GM12864 (cell line): ENCODE measurements around the gene TMEM120B.

Experiments
- DNase-seq: peaks from one replicate; pipeline ENCODE4 v3.0.0-alpha.2; 2011; ENCODE audit warnings: low read depth
- H3K4me3 ChIP-seq: 2 replicates; pipeline ENCODE4 v1.5.1; 2011; ENCODE audit warnings: mild to moderate bottlenecking, low read depth, low read length, control low read depth
- TF ChIP-seq, protein P1 (sequence below): IDR thresholded peaks from 2 replicates; pipeline ENCODE4 v1.5.1; 2011; ENCODE audit warnings: low read depth, mild to moderate bottlenecking, moderate library complexity, low read length, control low read depth, inconsistent platforms; ENCODE audit errors: missing control alignments

The TMEM120B gene

DNA sequence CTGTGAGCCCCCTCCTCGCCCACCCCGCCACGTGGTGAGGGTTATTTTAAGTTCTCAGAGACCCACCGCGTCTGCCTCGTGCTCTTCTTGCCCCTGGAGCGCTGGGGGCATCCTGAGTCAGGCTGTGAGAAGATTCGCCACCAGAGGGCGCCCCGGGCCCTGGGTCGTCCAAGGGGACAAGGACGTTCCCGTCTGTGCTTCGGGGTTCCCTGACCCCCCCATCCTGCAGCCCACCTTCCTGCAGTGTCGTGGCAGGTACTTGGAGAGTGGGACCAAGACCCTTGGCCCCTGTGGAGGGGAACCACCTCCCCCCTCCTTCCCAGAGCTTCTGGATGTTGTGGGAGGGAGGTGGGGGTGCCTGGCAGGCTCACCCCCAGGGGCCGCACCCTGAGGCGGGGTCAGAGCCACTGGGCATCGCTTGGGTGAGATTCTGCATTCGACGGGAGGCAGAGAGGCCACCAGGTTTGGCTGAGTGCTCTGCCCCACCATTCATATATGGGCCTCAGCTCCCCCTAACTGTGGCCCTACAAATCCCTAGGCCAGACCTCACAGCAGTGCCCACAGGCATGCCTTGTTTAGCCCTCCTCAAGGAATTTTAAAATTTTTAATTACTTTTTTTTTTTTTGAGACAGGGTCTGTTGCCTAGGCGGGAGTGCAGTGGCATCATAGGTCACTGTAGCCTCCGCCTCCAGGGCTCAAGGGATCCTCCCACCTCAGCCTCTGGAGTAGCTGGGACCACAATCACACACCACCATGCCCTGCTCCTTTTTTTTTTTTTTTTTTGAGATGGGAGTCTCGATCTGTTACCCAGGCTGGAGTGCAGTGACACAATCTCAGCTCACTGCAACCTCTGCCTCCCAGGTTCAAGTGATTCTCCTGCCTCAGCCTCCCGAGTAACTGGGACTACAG lies 63.9 kb downstream of the TMEM120B start:
- TF ChIP-seq, protein P1, sequence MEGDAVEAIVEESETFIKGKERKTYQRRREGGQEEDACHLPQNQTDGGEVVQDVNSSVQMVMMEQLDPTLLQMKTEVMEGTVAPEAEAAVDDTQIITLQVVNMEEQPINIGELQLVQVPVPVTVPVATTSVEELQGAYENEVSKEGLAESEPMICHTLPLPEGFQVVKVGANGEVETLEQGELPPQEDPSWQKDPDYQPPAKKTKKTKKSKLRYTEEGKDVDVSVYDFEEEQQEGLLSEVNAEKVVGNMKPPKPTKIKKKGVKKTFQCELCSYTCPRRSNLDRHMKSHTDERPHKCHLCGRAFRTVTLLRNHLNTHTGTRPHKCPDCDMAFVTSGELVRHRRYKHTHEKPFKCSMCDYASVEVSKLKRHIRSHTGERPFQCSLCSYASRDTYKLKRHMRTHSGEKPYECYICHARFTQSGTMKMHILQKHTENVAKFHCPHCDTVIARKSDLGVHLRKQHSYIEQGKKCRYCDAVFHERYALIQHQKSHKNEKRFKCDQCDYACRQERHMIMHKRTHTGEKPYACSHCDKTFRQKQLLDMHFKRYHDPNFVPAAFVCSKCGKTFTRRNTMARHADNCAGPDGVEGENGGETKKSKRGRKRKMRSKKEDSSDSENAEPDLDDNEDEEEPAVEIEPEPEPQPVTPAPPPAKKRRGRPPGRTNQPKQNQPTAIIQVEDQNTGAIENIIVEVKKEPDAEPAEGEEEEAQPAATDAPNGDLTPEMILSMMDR: peak; percentile 85
- no peak overlapping the region for H3K4me3 ChIP-seq
- DNase-seq: no peak

DNA sequence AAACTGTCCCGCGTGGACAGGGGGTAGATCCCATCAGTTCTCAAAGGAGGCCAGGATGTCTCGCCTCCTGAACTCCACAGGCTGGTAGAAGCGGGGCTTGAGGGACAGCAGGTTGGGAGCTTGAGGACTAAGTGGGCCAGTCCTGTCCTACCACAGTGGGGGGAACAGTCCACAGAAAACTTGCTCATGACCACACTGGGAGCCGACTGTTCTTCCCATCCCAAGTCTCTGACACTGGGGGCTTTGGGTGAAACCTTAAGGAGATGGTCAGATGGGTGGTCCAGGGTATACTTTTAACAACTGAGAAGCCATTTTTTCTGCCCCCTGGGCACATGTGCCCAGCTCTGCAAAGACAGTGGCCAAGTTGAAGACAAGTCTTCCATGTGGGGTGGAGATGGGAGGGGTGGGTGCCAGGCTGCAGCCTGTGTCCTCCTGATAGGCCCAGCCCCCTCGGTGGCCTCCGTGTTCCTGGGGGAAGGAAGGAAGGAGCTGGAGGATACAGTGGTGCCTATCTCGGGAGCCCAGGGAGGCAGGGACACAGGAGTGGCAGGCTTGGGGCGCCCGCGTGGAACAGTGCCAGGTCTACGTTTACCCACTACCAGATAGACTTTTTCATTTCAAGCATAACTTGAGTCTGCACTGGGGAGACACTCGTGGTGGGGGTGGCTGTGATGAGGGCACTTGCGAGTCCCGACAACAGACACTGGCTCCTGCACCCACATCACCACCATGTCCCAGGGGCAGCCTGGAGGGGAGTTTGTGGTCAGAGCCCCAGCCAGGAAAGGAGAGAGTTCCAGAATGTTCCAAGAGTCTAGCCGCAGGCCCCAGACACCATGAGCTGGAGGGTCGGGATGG lies 66.2 kb downstream of the TMEM120B start:
- TF ChIP-seq, protein P1: no peak
- DNase-seq: no peak

DNA sequence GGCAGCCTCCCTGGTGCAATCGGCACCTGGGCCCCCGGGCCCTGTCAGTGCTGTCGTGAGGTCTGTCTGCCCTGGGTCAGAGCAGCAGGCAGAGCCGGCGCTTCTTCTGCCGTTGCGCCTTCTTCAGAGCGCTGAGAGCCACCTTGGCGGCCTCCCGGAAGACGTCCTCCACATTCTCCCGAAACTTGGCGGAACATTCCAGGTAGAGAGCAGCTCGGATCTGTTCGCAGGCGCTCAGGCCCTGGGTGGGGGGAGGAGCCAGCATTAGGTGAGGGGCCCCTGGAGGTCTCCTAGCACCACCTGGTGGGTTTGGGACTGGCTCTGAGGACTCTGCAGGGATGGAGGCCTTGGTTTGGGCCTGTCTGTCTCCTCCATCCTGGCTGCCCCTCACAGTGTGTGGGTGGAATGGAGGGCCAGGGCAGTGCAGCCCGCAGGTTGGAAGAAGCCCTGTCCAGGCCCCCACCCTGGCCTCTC lies 66.9 kb downstream of the TMEM120B start:
- DNase-seq: no peak
- H3K4me3 ChIP-seq: no peak overlapping the region
- TF ChIP-seq, protein P1: no peak

More for the DNA sequence above, 66.2 kb downstream of the TMEM120B start:
- no peak overlapping the region for H3K4me3 ChIP-seq

DNA sequence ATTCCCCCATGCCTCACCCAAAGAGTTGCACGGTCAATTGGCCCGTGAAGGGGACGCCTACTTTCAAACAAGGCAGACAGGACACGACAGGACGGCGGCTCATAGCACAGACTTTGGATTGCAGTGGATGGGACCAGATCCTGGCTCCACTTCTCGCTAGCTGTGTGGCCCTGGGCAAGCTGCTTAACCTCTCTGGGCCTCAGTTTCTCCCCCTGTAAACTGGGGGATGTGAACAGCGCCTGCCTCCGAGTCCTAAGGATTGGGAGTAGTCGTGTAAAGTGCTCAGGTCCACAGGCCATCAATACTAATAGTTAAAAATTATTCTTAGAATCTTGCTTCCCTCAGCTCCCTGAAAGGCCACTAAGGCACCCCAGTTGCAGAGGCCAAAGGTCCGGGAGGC lies 67.9 kb downstream of the TMEM120B start:
- H3K4me3 ChIP-seq: no peak overlapping the region
- DNase-seq: no peak
- TF ChIP-seq, protein P1: no peak

DNA sequence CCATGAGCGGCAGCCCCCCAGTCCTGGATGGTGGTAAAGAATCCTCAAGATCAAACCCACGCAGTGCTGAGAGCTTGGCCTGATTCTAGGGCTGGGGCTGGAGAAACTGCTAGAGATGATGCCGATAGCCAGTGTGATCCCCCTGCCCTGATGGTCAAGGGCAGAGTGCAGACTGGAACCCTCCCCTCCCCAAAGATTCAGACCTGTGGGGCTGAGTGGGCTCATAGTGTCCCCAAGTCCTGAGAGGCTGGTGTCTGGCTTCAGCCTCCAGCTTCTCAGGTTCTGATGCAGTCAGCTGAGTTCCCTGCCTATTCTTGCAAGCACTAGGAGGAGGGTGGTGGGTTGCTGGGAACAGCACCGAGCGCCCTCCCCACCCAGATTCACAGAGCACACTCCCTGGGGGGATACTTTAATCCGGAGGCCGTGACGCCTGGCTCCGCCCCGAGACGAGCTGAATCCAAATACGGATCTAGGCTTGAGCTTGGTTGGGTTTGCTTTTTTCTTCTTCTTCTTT lies 69.0 kb downstream of the TMEM120B start:
- TF ChIP-seq, protein P1: no peak
- no peak for DNase-seq
- H3K4me3 ChIP-seq: peak overlapping the region; percentile 11; the same call in 1 of the 2 replicates

DNA sequence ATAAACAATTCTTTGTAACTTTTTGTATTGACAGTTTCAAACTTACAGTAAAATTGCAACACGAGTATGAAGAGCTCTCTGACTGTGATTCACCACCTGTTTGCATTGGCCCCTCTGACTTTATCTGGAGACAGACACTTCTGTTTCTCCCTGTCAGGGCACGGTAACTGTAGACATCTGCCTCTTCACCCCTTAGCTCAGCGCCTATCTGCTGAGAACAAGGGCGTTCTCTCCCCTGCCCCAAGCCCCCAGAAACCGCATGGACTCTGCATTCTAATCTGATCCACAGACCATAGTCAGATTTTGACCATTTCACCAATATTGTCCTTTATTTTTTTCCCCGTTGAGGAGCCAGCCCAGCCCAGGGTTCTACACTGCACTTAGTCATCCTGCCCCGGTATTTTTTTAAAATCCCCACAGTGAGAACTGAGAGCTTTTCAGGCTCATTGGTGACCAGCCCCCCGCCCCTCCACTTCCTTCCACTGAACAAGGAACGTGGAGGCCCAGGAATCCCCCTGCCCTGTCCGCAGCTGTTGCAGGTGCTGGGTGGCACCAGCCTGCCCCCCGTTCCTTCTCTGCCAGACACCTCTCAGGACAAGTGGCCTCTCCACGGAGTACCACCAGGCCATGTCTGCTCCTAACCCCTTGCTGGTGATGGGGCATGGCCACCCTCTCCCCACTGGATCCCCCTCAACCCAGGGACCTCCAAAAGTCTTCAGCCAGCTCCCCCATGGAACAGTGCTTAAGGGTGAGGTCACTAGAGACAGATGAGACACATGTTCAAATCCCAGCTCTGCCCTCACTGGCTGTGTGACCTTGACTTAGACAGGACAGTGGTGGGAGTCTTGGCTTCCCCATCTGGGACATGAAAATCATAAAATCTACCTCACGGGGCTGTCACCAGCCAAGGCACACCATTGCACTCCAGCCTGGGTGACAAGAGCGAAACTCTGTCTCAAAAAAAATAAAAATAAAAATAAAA lies 69.7 kb downstream of the TMEM120B start:
- no peak for DNase-seq
- H3K4me3 ChIP-seq: peak overlapping the region; percentile 35; the same call in 1 of the 2 replicates
- TF ChIP-seq, protein P1: no peak
